SU-DHL-6 (cell line): ENCODE data around the gene THEM5.

Experiments used
- EZH2phosphoT487 ChIP-seq: fragments of 200-600 bp; sonication (generic), shearing (Covaris generic); conservative IDR thresholded peaks from 2 replicates; pipeline ENCODE4 v1.6.1; 2018; ENCODE audit warnings: mild to moderate bottlenecking, antibody characterized with exemption, low read length, moderate library complexity, mixed read lengths
- TF ChIP-seq, protein P1 (sequence below): fragments of 200-600 bp; sonication (generic); IDR thresholded peaks from one replicate; pipeline ENCODE4 v1.5.1; 2017; ENCODE audit warnings: antibody characterized with exemption, mild to moderate bottlenecking, low read length, moderate library complexity; ENCODE audit not compliant: insufficient read depth, poor library complexity, severe bottlenecking

DNA sequence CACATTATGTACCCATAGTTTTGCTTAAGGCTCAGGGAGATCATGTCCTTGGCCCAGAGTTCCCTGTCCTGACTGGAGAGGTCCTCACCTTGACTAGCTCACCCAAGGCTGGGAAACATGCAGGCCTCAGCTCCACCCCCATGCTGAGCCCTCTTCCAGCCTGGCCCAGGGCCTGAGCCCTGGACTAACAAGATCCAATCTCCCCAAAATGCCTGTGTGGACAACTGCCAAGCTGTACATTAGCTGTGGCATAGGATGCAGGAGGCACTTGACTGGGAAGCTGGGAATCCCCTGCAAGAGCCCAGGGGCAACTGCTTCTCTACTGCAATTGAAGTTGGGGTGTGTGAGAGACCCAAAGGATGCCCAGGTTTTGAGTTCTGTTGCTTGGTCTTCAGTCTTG lies 50.3 kb downstream of the THEM5 start:
- TF ChIP-seq, protein P1, sequence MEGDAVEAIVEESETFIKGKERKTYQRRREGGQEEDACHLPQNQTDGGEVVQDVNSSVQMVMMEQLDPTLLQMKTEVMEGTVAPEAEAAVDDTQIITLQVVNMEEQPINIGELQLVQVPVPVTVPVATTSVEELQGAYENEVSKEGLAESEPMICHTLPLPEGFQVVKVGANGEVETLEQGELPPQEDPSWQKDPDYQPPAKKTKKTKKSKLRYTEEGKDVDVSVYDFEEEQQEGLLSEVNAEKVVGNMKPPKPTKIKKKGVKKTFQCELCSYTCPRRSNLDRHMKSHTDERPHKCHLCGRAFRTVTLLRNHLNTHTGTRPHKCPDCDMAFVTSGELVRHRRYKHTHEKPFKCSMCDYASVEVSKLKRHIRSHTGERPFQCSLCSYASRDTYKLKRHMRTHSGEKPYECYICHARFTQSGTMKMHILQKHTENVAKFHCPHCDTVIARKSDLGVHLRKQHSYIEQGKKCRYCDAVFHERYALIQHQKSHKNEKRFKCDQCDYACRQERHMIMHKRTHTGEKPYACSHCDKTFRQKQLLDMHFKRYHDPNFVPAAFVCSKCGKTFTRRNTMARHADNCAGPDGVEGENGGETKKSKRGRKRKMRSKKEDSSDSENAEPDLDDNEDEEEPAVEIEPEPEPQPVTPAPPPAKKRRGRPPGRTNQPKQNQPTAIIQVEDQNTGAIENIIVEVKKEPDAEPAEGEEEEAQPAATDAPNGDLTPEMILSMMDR, result no peak
- no peak for TF ChIP-seq EZH2phosphoT487
